Trophoblast cell (in vitro differentiated cells and primary cell): ENCODE data around the gene HLA-DRB1.
"Not testable (repeated sequence)": the region's sequence is repeated elsewhere in the genome, so short reads cannot be mapped to it uniquely, and the experiment has no call there.

Experiments used
- DNase-seq, 2 donors: peaks; one replicate each; pipeline ENCODE4 v3.0.0-alpha.2; 2016
- H2AFZ ChIP-seq: 2 replicates; pipeline ENCODE4 v1.6.1; 2013; ENCODE audit warnings: low read length, moderate library complexity, mild to moderate bottlenecking; ENCODE audit not compliant: insufficient read depth, poor library complexity
- H2AK5ac ChIP-seq: 2 replicates; pipeline ENCODE4 v1.6.1; 2013; ENCODE audit warnings: mild to moderate bottlenecking, low read length
- H2BK120ac ChIP-seq: 2 replicates; pipeline ENCODE4 v1.6.1; 2013; ENCODE audit warnings: low read length, mild to moderate bottlenecking, moderate library complexity; ENCODE audit not compliant: insufficient read depth, poor library complexity
- H2BK12ac ChIP-seq: 2 replicates; pipeline ENCODE4 v1.6.1; 2013; ENCODE audit warnings: mild to moderate bottlenecking, low read length, moderate library complexity
- H2BK5ac ChIP-seq: 2 replicates; pipeline ENCODE4 v1.6.1; 2013; ENCODE audit warnings: low read length, low read depth, moderate library complexity, mild to moderate bottlenecking; ENCODE audit not compliant: poor library complexity
- H3K14ac ChIP-seq: 2 replicates; pipeline ENCODE4 v1.6.1; 2013; ENCODE audit warnings: mild to moderate bottlenecking, low read length
- H3K18ac ChIP-seq: 2 replicates; pipeline ENCODE4 v1.6.1; 2013; ENCODE audit warnings: mild to moderate bottlenecking, low read length
- H3K23ac ChIP-seq: 2 replicates; pipeline ENCODE4 v1.6.1; 2013; ENCODE audit warnings: low read length
- H3K27ac ChIP-seq: 2 replicates; pipeline ENCODE4 v1.5.1; 2013; ENCODE audit warnings: low read depth, mild to moderate bottlenecking, inconsistent platforms, low read length, moderate library complexity
- H3K27me3 ChIP-seq: 2 replicates; pipeline ENCODE4 v1.6.1; 2013; ENCODE audit warnings: inconsistent platforms, mild to moderate bottlenecking, low read length, moderate library complexity; ENCODE audit not compliant: insufficient read depth
- H3K36me3 ChIP-seq, 2 experiments: 1 replicate in 1 of 2; 2 replicates in 1 of 2; pipeline ENCODE4 v1.6.1; 2013; ENCODE audit warnings: low read length in 2 of 2, mild to moderate bottlenecking in 2 of 2, moderate library complexity in 1 of 2; ENCODE audit not compliant: insufficient read depth in 2 of 2, control insufficient read depth in 1 of 2
- H3K4ac ChIP-seq: 2 replicates; pipeline ENCODE4 v1.6.1; 2013; ENCODE audit warnings: low read depth, mild to moderate bottlenecking, low read length, moderate library complexity
- H3K4me1 ChIP-seq, 2 experiments: 1 replicate in 1 of 2; 2 replicates in 1 of 2; pipeline ENCODE4 v1.6.1; 2013; ENCODE audit warnings: low read length in 2 of 2, mild to moderate bottlenecking in 2 of 2, moderate library complexity in 1 of 2; ENCODE audit not compliant: insufficient read depth in 2 of 2, control insufficient read depth in 1 of 2
- H3K4me2 ChIP-seq: 2 replicates; pipeline ENCODE4 v1.6.1; 2013; ENCODE audit warnings: inconsistent platforms, mild to moderate bottlenecking, low read length, moderate library complexity
- H3K4me3 ChIP-seq: 2 replicates; pipeline ENCODE4 v1.5.1; 2013; ENCODE audit warnings: mild to moderate bottlenecking, low read depth, low read length, inconsistent platforms
- H3K79me1 ChIP-seq: one replicate; pipeline ENCODE4 v1.6.1; 2013; ENCODE audit warnings: low read length
- H3K79me2 ChIP-seq: 2 replicates; pipeline ENCODE4 v1.6.1; 2013; ENCODE audit warnings: low read length, mild to moderate bottlenecking; ENCODE audit not compliant: control insufficient read depth, insufficient read depth, poor library complexity
- H3K9ac ChIP-seq: 2 replicates; pipeline ENCODE4 v1.6.1; 2013; ENCODE audit warnings: mild to moderate bottlenecking, low read length
- H3K9me3 ChIP-seq: 2 replicates; pipeline ENCODE4 v1.6.1; 2013; ENCODE audit warnings: low read depth, mild to moderate bottlenecking, control low read depth, inconsistent platforms, low read length; ENCODE audit not compliant: insufficient read depth
- H4K12ac ChIP-seq: 2 replicates; pipeline ENCODE4 v1.6.1; 2013; ENCODE audit warnings: low read depth, mild to moderate bottlenecking, low read length, moderate library complexity
- H4K8ac ChIP-seq: 2 replicates; pipeline ENCODE4 v1.6.1; 2013; ENCODE audit warnings: low read depth, mild to moderate bottlenecking, low read length, moderate library complexity
- H4K91ac ChIP-seq: one replicate; pipeline ENCODE4 v1.6.1; 2013; ENCODE audit warnings: low read depth, mild to moderate bottlenecking, low read length, moderate library complexity
- WGBS: extraction: QIAGEN DNeasy Blood & Tissue Kit; methylation state at CpG from one replicate; pipeline ENCODE4 v1.1.7; 2013; ENCODE audit warnings: missing lambda C conversion rate; ENCODE audit not compliant: insufficient read length, insufficient coverage; ENCODE audit errors: extremely low coverage; 5-methylcytosine and 5-hydroxymethylcytosine counted together

HLA-DRB1 gene

GRCh38 chr6:32590713-32591112, 1.1 kb upstream of the HLA-DRB1 start:
- not testable (repeated sequence) for H3K79me1 ChIP-seq, H3K79me2 ChIP-seq, H3K4ac ChIP-seq, H3K23ac ChIP-seq, H3K9me3 ChIP-seq, H3K27me3 ChIP-seq, DNase-seq, H3K9ac ChIP-seq, H3K27ac ChIP-seq, H4K12ac ChIP-seq, H3K4me2 ChIP-seq, H3K4me3 ChIP-seq, H2AK5ac ChIP-seq, H3K4me1 ChIP-seq, H4K91ac ChIP-seq, H2BK5ac ChIP-seq, H3K18ac ChIP-seq, H3K36me3 ChIP-seq, H2AFZ ChIP-seq, H2BK120ac ChIP-seq, H4K8ac ChIP-seq, H2BK12ac ChIP-seq, H3K14ac ChIP-seq
- WGBS, result no CpG with 5 or more reads among the region's 10 CpGs

GRCh38 chr6:32588156-32588555, 1.5 kb downstream of the HLA-DRB1 start:
- Histone ChIP-seq H3K23ac (no peak overlapping the region), H3K27ac (no peak overlapping the region), H2BK5ac (no peak overlapping the region), H2BK12ac (no peak overlapping the region), H3K79me1 (no peaks in the 10 kb centered on the region), H3K27me3 (no peaks in the 10 kb centered on the region), H3K79me2 (no peaks in the 10 kb centered on the region), H3K4me1 (peaks cover 0 to 1% of the 10 kb centered on the region in 2 experiments), H2BK120ac (no peak overlapping the region), H3K36me3 (no peaks in the 10 kb centered on the region), H2AFZ (no peak overlapping the region), H4K8ac (no peak overlapping the region), H3K4me3 (no peak overlapping the region), H3K18ac (no peak overlapping the region), H3K4me2 (no peak overlapping the region), H4K91ac (no peak overlapping the region), H2AK5ac (no peak overlapping the region), H3K9me3 (no peaks in the 10 kb centered on the region), H3K4ac (no peak overlapping the region), H3K9ac (no peak overlapping the region), H3K14ac (no peak overlapping the region), H4K12ac (no peak overlapping the region)
- WGBS, result no CpG with 5 or more reads among the region's 2 CpGs
- DNase-seq, result no peak

GRCh38 chr6:32583527-32583898, 6.1 kb downstream of the HLA-DRB1 start:
- Histone ChIP-seq H3K4me1 (peaks cover 0 to 1% of the 10 kb centered on the region in 2 experiments), H3K14ac (no peak overlapping the region), H3K4me2 (peak overlapping the region; percentile 45), H3K36me3 (no peaks in the 10 kb centered on the region), H3K9ac (no peak overlapping the region), H3K79me1 (no peaks in the 10 kb centered on the region), H3K23ac (no peak overlapping the region), H3K4ac (no peak overlapping the region), H2AFZ (no peak overlapping the region), H2BK120ac (no peak overlapping the region), H2AK5ac (no peak overlapping the region), H3K4me3 (no peak overlapping the region), H3K27ac (no peak overlapping the region), H3K9me3 (no peaks in the 10 kb centered on the region), H3K27me3 (no peaks in the 10 kb centered on the region), H3K79me2 (no peaks in the 10 kb centered on the region), H3K18ac (no peak overlapping the region), H4K12ac (no peak overlapping the region), H4K8ac (no peak overlapping the region), H2BK5ac (no peak overlapping the region), H4K91ac (no peak overlapping the region), H2BK12ac (no peak overlapping the region)
- WGBS, result no CpG with 5 or more reads among the region's 2 CpGs
- DNase-seq, result no peak

- H2BK12ac ChIP-seq, result no peak overlapping the region
- H3K4me2 ChIP-seq, result no peak overlapping the region
- H2BK5ac ChIP-seq, result no peak overlapping the region
- no peak overlapping the region for H2BK120ac ChIP-seq
- H2AFZ ChIP-seq, result no peak overlapping the region
- H3K9me3 ChIP-seq, result no peaks in the 10 kb centered on the region
- H4K12ac ChIP-seq, result no peak overlapping the region
- no peak overlapping the region for H4K91ac ChIP-seq
- no peaks in the 10 kb centered on the region for H3K79me1 ChIP-seq
- no peak overlapping the region for H3K4me3 ChIP-seq
- H3K27me3 ChIP-seq, result no peaks in the 10 kb centered on the region
- no peak overlapping the region for H4K8ac ChIP-seq
- H3K79me2 ChIP-seq, result no peaks in the 10 kb centered on the region
- no peak overlapping the region for H2AK5ac ChIP-seq
- H3K14ac ChIP-seq, result no peak overlapping the region
- no peak overlapping the region for H3K4ac ChIP-seq
- no peak overlapping the region for H3K9ac ChIP-seq
- H3K27ac ChIP-seq, result no peak overlapping the region
- H3K23ac ChIP-seq, result no peak overlapping the region
- no peaks in the 10 kb centered on the region for H3K36me3 ChIP-seq
- no CpG with 5 or more reads among the region's 8 CpGs for WGBS
- peaks cover 0 to 1% of the 10 kb centered on the region in 2 experiments for H3K4me1 ChIP-seq
- DNase-seq, result peak in 1 of 2 donors; percentile 32
- no peak overlapping the region for H3K18ac ChIP-seq
Measured at GRCh38 chr6:32581315-32582095, 8.1 kb downstream of the HLA-DRB1 start.
